ENCODE results near the gene CRY2. TPM values are rescaled to one million over a fixed set of nuclear protein-coding genes. Genes with fewer than 3 reads are reported as not detected.

The CRY2 gene
- total and polyA plus RNA-seq, 2 experiments from 2014 or later = 9.5 to 15.4 TPM

- DNase-seq (ENCODE audit: low spot score) = no peak
- Histone ChIP-seq H3K9me2 (ENCODE audit: insufficient read depth) (no peaks in the 10 kb centered on the region), H3K4me1 (ENCODE audit: insufficient read depth) (peaks cover 14% of the 10 kb centered on the region; the same call in 1 of the 2 replicates), H3K79me2 (replicated peaks; ENCODE audit: insufficient read depth) (no peaks in the 10 kb centered on the region; the same call in 1 of the 2 replicates), H3K4me2 (no peak overlapping the region), H3K27me3 (ENCODE audit: insufficient read depth) (peaks cover 3% of the 10 kb centered on the region; the same call in 1 of the 2 replicates), H3K4me3 (no peak overlapping the region), H3F3A (replicated peaks; ENCODE audit: low read depth) (no peaks in the 10 kb centered on the region), H3K36me3 (ENCODE audit: insufficient read depth) (no peaks in the 10 kb centered on the region), H2AFZ (no peak overlapping the region), H3K27ac (ENCODE audit: low read depth) (no peak overlapping the region), H4K20me1 (replicated peaks; ENCODE audit: insufficient read depth) (peaks cover 6% of the 10 kb centered on the region)
- no peak for ATAC-seq
- H3K9me3 Mint-ChIP-seq = no peaks in the 10 kb centered on the region
- peaks cover 17% of the 10 kb centered on the region for H3K4me1 Mint-ChIP-seq
- H3K36me3 Mint-ChIP-seq (ENCODE audit: low read depth) = peaks cover 19% of the 10 kb centered on the region
- peak overlapping the region; percentile 69; the same call in 1 of the 3 replicates for H3K4me3 Mint-ChIP-seq
- no peak for TF ChIP-seq EZH2phosphoT487 (IDR thresholded peaks at IDR 0.05; ENCODE audit: unreplicated experiment)
- no peak for TF ChIP-seq POLR2AphosphoS5 (IDR thresholded peaks at IDR 0.05; ENCODE audit: low read depth)
- no peak for TF ChIP-seq JUNB (IDR thresholded peaks at IDR 0.05; ENCODE audit: unreplicated experiment)
- no peak for TF ChIP-seq ZNF331 (CRISPR knock-in tag; IDR thresholded peaks at IDR 0.05; ENCODE audit: low read depth)
- no peak for TF ChIP-seq ZNF114 (CRISPR knock-in tag; IDR thresholded peaks at IDR 0.05)
- TF ChIP-seq, protein P1, sequence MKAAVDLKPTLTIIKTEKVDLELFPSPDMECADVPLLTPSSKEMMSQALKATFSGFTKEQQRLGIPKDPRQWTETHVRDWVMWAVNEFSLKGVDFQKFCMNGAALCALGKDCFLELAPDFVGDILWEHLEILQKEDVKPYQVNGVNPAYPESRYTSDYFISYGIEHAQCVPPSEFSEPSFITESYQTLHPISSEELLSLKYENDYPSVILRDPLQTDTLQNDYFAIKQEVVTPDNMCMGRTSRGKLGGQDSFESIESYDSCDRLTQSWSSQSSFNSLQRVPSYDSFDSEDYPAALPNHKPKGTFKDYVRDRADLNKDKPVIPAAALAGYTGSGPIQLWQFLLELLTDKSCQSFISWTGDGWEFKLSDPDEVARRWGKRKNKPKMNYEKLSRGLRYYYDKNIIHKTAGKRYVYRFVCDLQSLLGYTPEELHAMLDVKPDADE (IDR thresholded peaks at IDR 0.05) = no peak
- no peak for TF ChIP-seq CTCF (conservative IDR thresholded peaks at IDR 0.05; ENCODE audit: low read depth in 2 of 2)
- TF ChIP-seq CREB1 (CRISPR knock-in tag; IDR thresholded peaks at IDR 0.05; ENCODE audit: low read depth) = no peak
- no peak for TF ChIP-seq EZH2 (IDR thresholded peaks at IDR 0.05; ENCODE audit: low read depth, unreplicated experiment)
- TF ChIP-seq NANOG (IDR thresholded peaks at IDR 0.05; ENCODE audit: borderline replicate concordance) = no peak
- TF ChIP-seq, protein P2, sequence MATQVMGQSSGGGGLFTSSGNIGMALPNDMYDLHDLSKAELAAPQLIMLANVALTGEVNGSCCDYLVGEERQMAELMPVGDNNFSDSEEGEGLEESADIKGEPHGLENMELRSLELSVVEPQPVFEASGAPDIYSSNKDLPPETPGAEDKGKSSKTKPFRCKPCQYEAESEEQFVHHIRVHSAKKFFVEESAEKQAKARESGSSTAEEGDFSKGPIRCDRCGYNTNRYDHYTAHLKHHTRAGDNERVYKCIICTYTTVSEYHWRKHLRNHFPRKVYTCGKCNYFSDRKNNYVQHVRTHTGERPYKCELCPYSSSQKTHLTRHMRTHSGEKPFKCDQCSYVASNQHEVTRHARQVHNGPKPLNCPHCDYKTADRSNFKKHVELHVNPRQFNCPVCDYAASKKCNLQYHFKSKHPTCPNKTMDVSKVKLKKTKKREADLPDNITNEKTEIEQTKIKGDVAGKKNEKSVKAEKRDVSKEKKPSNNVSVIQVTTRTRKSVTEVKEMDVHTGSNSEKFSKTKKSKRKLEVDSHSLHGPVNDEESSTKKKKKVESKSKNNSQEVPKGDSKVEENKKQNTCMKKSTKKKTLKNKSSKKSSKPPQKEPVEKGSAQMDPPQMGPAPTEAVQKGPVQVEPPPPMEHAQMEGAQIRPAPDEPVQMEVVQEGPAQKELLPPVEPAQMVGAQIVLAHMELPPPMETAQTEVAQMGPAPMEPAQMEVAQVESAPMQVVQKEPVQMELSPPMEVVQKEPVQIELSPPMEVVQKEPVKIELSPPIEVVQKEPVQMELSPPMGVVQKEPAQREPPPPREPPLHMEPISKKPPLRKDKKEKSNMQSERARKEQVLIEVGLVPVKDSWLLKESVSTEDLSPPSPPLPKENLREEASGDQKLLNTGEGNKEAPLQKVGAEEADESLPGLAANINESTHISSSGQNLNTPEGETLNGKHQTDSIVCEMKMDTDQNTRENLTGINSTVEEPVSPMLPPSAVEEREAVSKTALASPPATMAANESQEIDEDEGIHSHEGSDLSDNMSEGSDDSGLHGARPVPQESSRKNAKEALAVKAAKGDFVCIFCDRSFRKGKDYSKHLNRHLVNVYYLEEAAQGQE (IDR thresholded peaks at IDR 0.05; ENCODE audit: unreplicated experiment) = no peak
- TF ChIP-seq ZNF462 (CRISPR knock-in tag; IDR thresholded peaks at IDR 0.05) = no peak
- TF ChIP-seq STAT1 (IDR thresholded peaks at IDR 0.05; ENCODE audit: unreplicated experiment) = no peak
- no peak overlapping the region for H3K27ac Mint-ChIP-seq
- H3K27me3 Mint-ChIP-seq (ENCODE audit: insufficient read depth, low read depth, poor library complexity) = peaks cover 22% of the 10 kb centered on the region
Observed at GRCh38 chr11:45901626-45902025, 54.4 kb downstream of the CRY2 start.

Measured in GM23338 (cell line).